GM20431 (cell line): ENCODE results near the gene RBM19.

Source experiments
- in situ Hi-C: fragments of 300-500 bp; cut with MseI, MboI; formaldehyde crosslinking; loops from one replicate; pipeline ENCODE4 v1.15.0; 2020; ENCODE audit warnings: low sequenced_read_pairs; ENCODE audit not compliant: unreplicated experiment

RBM19 gene

DNA sequence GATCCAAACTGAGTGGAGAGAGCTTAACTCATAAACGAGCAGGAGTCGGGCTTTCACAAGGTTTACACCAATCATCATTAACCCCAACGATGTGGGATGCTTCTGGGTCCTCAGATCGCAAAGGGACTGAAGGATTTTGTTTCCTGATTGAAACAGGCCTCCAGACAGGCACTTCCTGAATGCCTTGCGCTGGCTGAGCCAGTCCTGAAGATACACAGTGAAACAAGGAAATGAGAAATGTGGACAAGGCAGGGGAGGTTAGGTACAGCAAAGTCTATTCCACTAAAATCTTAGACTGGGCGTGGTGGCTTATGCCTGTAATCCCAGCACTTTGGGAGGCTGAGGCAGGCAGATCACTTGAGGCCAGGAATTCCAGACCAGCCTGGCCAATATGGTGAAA is 30.7 kb downstream of the RBM19 start:
- in situ Hi-C loops: no loop called here

DNA sequence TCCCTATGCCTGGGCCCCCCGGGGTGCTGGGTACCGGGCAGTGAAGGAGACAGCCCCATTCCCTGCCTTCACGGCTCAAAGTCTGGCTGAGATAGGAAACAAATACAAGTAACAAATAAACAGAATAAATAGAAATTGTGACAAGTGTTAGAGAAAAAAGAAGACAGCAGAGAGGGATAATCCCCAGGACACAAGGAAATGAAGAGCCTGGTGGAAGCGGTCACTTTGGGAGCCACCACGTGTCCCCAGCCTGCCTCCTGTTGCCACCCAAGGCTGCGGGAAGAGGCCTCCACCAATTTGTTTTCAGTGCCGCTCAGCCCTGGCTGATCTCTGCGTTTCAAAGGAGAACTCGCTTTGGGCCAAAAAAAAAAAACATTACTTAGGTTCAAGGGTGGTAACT is 31.2 kb downstream of the RBM19 start:
- in situ Hi-C loops: no loop called here

DNA sequence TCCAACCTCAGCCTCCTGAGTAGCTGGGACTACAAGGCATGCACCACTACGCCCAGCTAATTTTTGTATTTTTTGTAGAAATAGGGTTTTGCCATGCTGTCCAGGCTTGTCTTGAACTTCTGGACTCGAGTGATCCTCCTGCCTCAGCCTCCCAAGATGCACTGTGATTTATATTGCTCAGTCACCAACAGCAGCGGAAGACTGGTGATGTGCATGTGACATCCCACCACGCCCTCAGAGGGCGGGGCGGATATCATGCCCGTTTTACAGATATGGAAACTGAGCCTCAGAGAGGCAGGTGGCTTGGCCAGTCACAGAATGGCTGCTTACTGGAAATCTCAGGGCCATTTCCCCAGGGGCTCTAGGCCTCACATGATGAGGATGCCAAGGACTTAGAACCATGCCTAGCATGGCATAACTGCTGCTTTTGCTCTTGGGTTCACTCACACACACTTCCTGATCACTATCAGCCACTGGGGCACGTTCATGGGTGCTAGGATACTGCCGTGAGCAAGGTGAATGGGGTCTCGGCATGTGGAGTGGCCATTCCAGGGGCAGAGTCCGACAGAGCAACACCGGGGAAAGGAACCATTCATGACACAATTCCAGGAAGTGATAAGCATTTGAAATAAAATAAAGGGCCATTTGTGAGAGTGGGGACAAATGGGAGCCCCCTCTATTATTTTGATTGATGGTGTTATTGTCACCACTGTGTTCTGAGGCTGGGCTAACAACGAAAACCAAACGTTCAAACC is 31.9 kb downstream of the RBM19 start:
- in situ Hi-C loops: no loop called here

DNA sequence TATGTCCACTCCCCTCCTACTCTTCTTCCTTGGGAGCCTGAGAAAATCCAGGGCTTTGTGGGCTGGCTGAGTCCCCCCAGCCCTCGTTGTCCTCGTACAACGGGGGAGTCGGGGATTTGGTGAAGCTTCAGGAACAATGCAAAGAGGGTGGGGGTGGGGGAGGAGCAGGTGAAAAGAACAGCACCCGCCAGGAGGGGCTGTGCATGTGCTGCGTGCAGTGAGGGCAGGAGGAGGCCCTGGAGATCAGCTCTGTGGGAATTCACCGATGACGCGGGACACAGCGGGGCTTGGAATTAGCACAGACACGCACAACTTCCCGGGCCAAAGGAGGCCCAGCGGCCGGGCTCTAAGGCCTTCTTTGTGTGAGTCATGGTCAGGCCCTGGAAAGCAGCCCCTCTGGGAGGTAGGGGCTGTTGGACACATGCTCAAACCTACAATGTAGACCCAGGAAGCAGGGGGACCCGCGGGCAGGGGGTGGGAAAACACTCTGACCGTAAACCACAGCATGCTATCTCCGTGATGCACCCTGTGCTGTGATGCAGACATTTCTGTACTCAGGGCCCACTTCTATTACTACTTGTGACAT is 32.8 kb downstream of the RBM19 start:
- in situ Hi-C loops: no loop called here

DNA sequence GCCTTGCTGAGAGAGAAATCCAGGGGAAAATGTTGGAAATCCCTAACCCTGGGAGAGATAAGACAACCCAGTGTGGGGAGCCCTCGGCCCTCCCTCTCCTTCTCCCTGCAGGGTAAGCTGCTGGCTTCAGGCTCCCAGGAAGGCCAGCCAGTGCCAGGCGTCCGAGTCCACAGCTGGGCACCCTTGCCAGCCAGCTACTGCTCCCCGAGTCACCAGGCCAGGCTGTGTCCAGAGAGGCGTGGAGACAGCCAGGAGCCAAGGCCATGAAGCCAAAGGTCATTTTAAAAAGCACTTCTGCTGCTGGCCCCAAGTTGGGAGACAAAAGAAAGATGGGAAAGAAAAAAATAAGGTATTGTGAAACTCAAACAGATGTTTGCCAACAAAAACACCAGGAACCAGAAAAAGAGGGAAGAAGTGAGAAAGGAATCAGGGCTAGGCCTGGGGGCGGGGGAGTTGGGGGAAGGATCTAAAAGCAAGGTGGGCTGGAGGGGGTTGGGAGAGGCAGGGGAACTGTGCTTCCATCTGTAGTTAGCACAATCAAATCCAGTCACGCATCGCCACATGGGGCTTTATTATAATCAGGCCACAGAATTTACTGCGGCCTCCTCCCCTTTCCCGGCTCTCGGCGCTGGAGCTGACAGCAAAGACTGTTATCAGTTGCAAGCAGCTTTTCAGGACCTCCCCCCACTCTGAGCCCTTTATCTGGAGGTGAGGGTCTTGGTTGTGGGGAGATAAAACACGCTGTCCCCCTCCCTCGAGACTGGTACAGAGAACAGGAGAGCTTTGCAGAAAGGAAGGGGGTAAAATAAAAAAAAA is 33.5 kb downstream of the RBM19 start:
- in situ Hi-C loops: no loop called here

DNA sequence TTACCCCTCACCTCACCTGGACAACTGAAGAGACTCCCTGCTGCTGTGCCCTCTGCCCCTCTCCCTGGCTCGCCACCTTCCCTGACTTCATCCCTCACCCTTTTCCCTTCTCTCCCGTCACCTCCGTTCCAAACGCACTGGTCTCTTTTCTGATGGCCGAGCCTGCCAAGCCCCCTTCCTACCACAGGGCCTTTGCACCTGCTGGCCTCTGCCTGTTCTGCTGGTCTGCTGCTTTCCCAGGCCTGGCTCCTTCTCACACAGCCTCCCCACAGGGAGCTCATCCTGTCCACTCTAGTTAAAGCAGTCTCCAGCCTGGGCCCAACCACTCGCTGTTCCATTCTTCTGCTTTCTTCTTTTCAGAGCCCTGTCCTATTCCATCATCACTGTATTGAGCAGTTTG is 34.6 kb downstream of the RBM19 start:
- in situ Hi-C loops: no loop called here

DNA sequence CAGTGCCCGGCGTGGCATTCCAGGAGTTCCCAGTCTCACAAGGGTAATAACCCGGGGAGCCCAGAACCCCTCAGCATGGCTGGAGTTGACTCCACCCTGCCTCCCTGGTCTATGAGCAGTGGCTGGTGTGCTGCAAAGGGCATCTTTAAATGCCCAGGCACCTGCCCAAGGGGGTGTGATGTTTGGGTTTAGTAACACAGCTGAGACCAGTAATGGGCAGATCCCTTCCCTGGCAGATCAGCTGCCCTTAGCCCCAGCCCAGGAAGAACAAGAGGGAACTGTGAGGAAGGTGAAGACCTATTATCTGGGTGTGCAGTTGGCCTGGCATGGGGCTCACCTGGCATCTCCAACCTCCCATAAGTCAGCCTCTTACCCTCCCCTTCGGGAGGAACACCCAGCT is 35.9 kb downstream of the RBM19 start:
- in situ Hi-C loops: no loop called here

DNA sequence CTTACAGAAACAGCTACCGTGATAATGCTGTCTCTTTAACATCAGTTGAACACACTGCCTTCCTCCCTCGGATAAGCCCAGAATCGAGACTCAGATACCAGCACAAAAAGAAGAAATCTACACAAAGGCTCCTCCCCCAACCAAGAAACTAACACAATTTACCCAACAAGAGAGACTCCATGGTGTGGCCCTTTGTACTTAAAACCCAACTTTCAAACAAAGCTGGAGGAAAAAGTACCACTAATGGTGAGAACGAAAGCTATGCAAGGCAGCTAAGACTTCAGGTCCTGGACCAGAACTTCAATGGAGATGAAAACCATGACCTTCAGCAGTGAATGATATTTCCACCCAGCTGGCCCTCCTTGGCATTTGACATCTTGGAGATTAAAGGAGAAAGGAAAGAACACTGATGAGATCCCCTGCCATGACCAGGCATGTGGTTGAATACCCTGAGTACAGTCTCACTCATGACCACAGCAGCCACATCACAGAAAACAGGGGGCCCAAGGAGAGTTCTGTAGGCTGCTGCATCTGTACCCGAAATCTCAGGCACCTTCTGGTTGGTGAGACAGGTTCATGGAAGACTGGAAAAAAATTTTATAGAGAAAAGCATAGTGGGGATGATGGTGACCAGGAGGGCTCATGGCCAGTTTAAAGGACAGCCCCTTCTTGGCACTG is 36.7 kb downstream of the RBM19 start:
- in situ Hi-C loops: no loop called here

DNA sequence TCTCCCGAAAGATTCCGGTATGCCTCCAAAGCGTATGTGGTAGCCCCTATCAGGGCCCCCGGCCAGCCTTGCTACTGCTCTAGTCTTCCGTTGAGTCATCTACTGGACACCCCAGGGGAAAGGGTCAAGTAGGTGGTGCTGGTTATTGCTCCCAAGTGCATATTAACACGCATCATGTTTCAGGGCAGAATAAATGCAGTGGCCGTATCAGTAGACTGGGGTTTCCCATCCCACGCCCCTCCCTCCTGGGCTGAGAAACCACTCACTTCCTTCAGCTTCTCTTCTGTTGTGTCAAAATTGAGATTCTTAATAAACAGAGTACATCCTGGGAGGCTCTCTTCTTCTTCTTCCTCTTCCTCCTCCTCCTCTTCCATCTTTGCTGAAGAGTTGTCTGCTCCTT is 39.3 kb downstream of the RBM19 start:
- in situ Hi-C loops: no loop called here

DNA sequence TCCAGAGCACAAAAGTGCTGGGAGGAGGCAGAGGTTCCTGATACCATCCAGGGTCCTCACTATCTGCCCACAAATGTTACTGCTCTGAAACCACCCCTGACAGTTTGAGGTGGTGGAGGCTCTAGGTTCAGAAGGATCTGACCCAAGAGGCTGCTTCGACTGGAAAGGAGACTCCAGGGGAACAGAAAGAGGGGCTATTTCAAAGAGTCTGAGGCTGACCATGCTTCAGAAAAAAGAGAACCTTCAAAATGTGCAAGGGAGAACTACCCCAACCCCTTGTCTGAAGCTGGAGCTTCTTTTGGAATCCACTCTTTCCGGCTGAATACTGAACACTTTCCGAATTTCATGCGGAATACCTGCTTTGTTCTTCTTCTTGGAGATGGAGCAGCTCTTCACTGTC is 41.8 kb downstream of the RBM19 start:
- in situ Hi-C loops: loop anchor here (25.0 kb wide), 1 partner anchor 487 kb away; no protein-coding TSS in a partner anchor

DNA sequence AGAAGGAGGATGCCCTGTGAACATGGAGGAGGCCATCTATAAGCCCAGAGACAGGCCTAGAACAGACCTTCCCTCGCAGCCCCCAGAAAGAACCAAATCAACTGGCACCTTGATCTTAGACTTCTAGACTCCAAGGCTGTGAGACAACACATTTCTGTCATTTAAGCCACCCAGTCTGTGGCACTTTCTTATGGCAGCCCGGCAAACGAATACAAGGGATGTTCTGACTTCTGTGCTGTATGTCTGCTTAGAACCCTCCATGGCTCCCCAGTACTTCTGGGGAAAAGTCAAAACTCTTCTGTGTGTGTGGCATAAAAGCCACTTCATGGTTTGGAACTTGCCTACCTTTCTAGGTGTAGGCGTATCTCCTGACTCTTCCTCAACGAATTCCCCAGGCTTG is 42.9 kb downstream of the RBM19 start:
- in situ Hi-C loops: loop anchor here (25.0 kb wide), 1 partner anchor 486 kb away; no protein-coding TSS in a partner anchor

DNA sequence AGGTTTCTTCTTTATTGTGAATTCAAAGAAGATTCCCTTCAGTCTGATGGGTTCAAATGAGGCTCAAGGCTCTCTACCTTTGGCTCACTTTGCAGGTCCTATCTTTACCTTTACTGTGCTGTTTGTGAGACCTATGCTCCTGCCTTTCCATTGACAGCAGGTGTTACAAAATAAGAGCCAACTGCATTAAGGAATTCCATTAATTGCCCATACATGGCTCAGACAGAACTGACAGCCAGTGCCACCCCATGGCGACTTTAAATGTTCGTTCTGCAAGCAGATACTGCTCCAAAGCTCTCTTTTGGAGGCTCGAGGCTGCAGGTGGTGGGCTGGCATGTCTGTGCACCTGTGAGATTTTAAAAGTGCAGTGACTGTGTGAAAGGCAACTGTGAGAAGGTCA is 44.7 kb downstream of the RBM19 start:
- in situ Hi-C loops: loop anchor here (25.0 kb wide), 1 partner anchor 484 kb away; no protein-coding TSS in a partner anchor

DNA sequence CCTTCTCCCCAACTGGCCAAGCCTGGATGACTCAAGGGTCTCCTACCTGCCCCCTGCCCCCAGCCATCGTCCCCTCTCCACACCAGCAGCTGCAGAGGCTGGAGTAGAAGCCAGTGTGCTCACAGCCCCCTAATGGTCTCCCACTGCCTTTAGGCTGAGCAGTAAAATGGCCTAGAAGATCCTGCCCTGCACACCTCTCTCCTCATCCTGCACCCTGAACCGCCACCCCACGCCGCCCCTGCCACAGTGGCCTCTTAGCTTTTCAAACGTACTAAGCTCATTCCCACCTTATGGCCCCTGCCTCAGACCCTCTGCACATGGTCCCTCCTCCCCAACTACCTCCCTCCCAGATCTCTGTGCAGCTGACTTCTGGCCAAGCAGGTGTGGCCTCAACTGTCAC is 46.3 kb downstream of the RBM19 start:
- in situ Hi-C loops: loop anchor here (25.0 kb wide), 1 partner anchor 482 kb away; no protein-coding TSS in a partner anchor

DNA sequence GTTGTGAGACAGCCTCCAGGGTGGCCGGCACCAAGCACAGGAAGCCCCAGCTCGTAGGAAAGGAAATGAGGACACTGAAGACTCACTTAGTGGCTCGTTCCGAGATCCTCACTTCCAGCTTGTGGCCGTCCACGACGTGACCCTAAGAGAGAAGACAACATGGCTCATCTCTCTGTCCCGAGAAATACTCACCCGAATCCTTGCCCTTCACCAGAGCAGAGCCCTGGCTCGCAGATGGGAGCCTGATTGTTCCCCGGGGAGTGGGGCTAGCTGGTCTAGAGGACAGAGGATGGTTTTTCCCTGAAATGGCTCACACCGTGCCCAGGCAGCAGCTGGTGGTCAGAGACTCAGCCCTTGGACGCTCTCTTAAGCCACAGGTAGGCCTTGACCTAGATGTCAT is 47.8 kb downstream of the RBM19 start:
- in situ Hi-C loops: loop anchor here (25.0 kb wide), 1 partner anchor 481 kb away; no protein-coding TSS in a partner anchor

DNA sequence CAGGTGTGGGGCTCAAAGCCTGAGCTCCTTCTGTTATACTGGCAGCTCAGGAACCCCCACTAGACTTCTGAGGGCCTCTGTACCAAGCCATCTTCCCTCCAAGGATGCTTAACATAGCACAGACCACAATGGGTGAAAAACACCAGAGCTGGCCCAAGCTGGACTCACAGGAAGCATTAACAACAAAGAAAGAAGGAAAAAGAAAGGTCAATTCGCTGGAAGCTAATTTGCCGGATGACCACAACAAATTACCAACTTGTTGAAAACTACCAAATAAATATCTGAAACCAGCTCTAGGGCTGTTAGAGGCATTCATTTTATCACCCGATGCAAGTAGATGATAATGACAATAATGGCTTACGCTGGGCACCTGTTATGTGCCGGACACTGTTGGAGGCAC is 48.7 kb downstream of the RBM19 start:
- in situ Hi-C loops: loop anchor here (25.0 kb wide), 1 partner anchor 480 kb away; no protein-coding TSS in a partner anchor

DNA sequence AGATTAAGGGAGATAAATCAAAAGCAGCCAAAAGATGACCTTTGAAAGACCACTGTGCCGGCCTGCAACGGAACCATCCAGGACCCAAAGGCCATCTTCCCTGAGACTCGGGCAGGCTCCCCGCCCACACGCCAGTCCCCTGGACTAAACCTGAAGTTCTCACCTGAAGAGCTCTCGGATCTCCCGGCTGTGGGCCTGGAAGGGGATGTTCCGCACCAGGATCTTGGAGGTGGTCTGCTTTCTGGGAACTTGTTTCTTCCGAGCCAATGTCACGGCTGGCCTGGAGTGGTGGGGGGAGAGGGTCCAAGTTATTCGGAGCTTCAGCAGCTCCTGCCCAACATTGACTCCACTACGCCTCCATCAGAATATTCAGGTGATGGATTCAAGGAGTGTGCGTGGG is 51.3 kb downstream of the RBM19 start:
- in situ Hi-C loops: loop anchor here (25.0 kb wide), 1 partner anchor 478 kb away; no protein-coding TSS in a partner anchor

DNA sequence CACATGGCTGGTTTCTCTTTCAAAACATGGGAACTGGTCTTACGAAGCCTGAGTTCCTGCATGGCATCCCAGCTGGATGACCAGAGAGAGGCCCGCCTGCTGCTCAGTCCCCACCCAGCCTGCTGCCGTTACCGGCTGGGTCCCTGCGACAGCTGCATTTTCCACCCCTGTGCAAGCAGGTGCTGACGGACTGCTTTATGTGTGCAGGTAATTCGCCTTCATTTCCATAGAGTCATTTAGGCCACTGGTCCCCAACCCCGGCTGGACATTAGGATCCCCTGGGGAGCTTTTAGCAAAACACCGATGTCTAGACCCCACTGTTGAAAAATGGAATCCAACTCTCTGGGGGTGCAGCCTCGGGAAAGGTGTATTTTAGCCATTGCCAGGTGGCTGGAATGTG is 51.9 kb downstream of the RBM19 start:
- in situ Hi-C loops: loop anchor here (25.0 kb wide), 1 partner anchor 477 kb away; no protein-coding TSS in a partner anchor

DNA sequence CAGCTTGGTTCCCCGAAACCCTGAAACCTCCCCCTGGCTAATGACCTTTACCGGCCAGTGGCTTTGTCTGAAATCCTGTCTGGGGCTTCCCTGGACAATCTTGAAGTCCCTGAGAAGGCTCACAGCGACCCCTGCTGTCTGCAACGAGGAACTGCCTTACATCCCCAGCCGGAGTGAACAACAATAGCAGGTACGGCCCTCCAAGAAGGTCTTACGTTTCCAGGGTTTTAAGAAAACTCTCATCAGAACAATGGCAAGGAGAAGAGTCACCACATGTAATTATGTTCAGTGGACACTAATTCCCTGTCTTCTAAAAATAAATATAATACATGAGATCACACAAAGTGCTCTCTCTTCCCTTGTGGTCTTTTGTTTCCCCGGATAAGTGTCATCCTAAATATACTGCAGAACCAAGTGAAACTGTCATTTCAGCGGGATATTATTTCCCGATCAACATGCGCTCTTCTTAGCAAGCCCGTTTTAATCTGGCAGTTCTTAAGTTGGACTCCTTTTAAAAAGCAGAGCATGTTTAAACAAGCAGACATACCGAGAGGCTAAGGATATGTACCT is 53.3 kb downstream of the RBM19 start:
- in situ Hi-C loops: loop anchor here (25.0 kb wide), 1 partner anchor 476 kb away; no protein-coding TSS in a partner anchor

DNA sequence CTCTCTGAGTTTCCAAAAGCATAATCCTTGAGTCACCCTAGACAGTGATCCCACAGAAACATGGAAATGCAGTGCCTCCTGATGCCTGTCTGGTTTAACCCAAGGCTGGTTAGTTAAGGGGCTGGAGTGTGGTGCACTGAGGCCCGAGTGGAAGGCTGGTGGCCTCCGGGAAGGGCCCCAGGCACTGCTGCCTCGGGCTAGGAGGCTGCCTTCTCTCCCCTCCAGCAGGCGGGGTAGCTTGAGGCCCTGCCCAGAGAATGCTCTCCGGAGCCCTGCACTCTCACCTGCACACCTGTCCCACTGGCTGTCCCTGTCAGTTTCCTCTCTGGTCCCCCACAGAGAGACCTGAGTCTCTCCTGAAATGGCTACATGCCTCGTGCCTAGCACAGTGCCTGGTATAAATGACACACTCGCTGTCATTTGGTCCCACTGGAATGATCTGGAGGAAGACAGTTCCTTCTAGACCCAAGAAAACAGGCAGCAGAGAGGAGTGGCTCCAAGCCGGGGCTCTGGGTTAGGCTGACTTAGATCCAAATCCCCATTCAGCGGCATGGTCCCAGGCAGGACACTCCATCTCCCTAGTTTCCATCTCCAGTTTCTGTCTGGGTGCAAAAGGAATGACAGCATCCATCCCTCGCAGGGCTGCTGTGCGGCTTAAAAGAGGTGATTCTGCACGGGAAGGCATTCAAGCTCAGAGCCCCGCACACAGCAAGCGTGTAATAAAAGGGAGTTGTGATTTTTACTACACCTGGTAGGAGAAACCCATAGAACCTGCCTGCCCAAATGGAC is 54.0 kb downstream of the RBM19 start:
- in situ Hi-C loops: loop anchor here (25.0 kb wide), 1 partner anchor 475 kb away; no protein-coding TSS in a partner anchor
